ENCODE data around the gene SDCBP2.
A peak's percentile ranks its signal among the peaks of the same experiment; 100 is the strongest.

The SDCBP2 gene

DNA sequence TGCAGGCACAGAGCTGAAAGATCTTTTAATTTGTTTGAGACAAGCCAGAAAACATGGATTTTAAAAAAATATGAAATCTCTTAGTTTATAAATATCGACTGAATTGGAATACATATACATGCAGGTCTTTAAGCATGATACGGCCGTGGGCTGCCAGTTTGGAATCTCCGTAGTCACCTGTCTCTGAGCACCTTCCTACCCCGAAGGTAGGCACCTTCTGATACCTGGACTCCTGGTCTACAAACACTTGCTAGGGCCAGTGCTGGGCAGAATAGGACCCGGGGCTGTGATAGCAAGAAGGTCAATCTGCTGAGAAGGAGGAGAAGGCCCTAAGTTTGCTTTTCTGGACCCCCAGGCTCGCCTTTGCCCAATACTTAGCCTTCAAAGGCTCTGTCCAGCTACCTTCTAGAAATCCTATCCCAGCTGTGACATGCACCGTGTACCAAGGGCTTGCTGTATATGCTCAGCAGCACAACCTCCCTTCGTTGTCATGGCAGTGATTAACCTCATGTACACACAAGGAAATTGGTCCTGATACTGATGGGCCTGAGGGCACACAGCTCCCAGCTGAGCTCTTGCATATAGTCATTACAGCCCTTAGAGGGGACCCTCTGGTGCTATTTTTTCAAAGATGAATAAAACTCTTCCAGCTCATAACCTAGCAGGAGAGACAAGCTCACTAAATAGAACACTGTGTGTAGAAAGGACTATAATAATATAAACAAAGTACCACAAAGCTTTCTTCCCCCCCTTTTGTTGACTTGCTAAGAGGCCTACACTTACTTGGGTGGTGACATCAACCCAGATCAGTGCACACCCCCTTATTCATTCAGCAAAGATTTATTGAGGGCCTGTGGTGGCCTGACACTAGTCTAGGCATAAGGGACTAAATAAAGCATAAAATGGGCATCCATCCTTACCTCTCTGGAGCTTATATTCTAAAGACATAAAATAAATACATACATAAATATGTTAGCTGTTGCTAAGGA lies 45.1 kb downstream of the SDCBP2 start:
- no CpG with 5 or more reads among the region's 9 CpGs for WGBS, 2 donors (ENCODE audit: extremely low coverage in 2 of 2, insufficient read length in 2 of 2, insufficient replicate concordance in 1 of 2)
- H3K9me3 ChIP-seq (replicated peaks in 1 of 2; ENCODE audit: control insufficient read depth in 2 of 2, insufficient read depth in 1 of 2, low read depth in 1 of 2, low read length in 2 of 2): no peaks in the 10 kb centered on the region
- H3K18ac ChIP-seq (ENCODE audit: low read length): no peak overlapping the region
- H3K4me1 ChIP-seq (ENCODE audit: control insufficient read depth in 2 of 2, insufficient read depth in 1 of 2, low read depth in 1 of 2, low read length in 2 of 2): peaks cover 0 to 25% of the 10 kb centered on the region in 2 donors
- no peak overlapping the region for H3K4me2 ChIP-seq (ENCODE audit: insufficient read depth, low read length, poor library complexity, severe bottlenecking)
- no peak overlapping the region for H2BK12ac ChIP-seq (ENCODE audit: low read length)
- H2BK15ac ChIP-seq (ENCODE audit: low read length): no peak overlapping the region
- no peak overlapping the region for H3K9ac ChIP-seq (ENCODE audit: low read depth, low read length, poor library complexity)
- no peak overlapping the region for H3K4ac ChIP-seq (ENCODE audit: low read length)
- no peak overlapping the region for H2BK120ac ChIP-seq (ENCODE audit: low read depth, low read length)
- no peak overlapping the region for H2AK5ac ChIP-seq (ENCODE audit: low read depth, low read length)
- H3K27me3 ChIP-seq (ENCODE audit: control insufficient read depth in 3 of 3, insufficient read depth in 3 of 3, low read depth in 1 of 3, low read length in 3 of 3): peaks cover 0 to 70% (median 0%) of the 10 kb centered on the region in 3 experiments
- H2AFZ ChIP-seq (ENCODE audit: low read length): no peak overlapping the region
- H3K4me3 ChIP-seq (ENCODE audit: low read length in 2 of 2): no peak overlapping the region
- no peak overlapping the region for H3K14ac ChIP-seq (ENCODE audit: low read length)
- no peak overlapping the region for H4K8ac ChIP-seq (ENCODE audit: low read depth, low read length)
- no peak for DNase-seq (ENCODE audit: low spot score)
- H3K27ac ChIP-seq (replicated peaks; ENCODE audit: low read length): peak overlapping the region; percentile 2
- H3K36me3 ChIP-seq (replicated peaks in 1 of 2; ENCODE audit: control insufficient read depth in 2 of 2, insufficient read depth in 2 of 2, low read length in 2 of 2): no peaks in the 10 kb centered on the region
- H3K79me1 ChIP-seq (ENCODE audit: low read depth, low read length): no peaks in the 10 kb centered on the region
- no peak overlapping the region for H3K23ac ChIP-seq (ENCODE audit: low read depth, low read length, poor library complexity)
- H2BK5ac ChIP-seq (ENCODE audit: low read length): no peak overlapping the region
- no peak overlapping the region for H4K91ac ChIP-seq (ENCODE audit: low read depth, low read length, poor library complexity)

DNA sequence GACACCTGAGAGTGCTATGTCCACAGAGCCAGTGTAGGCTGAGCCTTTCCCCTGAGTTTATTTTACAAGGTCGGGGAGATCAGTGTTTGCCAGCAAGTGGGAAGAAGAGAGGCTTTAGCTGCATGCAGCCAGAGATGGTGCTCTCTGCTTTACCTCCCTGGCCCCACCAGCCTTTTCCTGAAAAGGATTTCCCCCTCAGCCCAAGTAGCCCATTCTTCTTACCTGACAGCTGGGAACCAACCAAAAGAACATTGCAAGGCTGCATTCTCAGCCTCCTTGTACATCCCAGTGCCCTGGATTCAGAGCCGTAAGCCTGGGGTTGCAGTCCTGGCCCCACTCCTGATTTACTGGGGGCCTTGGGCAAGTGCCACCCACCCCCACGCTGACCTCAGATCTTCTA lies 46.0 kb downstream of the SDCBP2 start:
- no peak overlapping the region for H2BK15ac ChIP-seq (ENCODE audit: low read length)
- no peak overlapping the region for H3K23ac ChIP-seq (ENCODE audit: low read depth, low read length, poor library complexity)
- H2BK5ac ChIP-seq (ENCODE audit: low read length): no peak overlapping the region
- H3K4me2 ChIP-seq (ENCODE audit: insufficient read depth, low read length, poor library complexity, severe bottlenecking): no peak overlapping the region
- H3K9me3 ChIP-seq (replicated peaks in 1 of 2; ENCODE audit: control insufficient read depth in 2 of 2, insufficient read depth in 1 of 2, low read depth in 1 of 2, low read length in 2 of 2): no peaks in the 10 kb centered on the region
- H3K14ac ChIP-seq (ENCODE audit: low read length): no peak overlapping the region
- H3K36me3 ChIP-seq (replicated peaks in 1 of 2; ENCODE audit: control insufficient read depth in 2 of 2, insufficient read depth in 2 of 2, low read length in 2 of 2): no peaks in the 10 kb centered on the region
- H2AK5ac ChIP-seq (ENCODE audit: low read depth, low read length): no peak overlapping the region
- H4K8ac ChIP-seq (ENCODE audit: low read depth, low read length): no peak overlapping the region
- no peaks in the 10 kb centered on the region for H3K79me1 ChIP-seq (ENCODE audit: low read depth, low read length)
- no peak overlapping the region for H3K4me3 ChIP-seq (ENCODE audit: low read length in 2 of 2)
- no peak overlapping the region for H3K27ac ChIP-seq (replicated peaks; ENCODE audit: low read length)
- WGBS, 2 donors (ENCODE audit: extremely low coverage in 2 of 2, insufficient read length in 2 of 2, insufficient replicate concordance in 1 of 2): no CpG with 5 or more reads among the region's 3 CpGs
- peaks cover 0 to 25% of the 10 kb centered on the region in 2 donors for H3K4me1 ChIP-seq (ENCODE audit: control insufficient read depth in 2 of 2, insufficient read depth in 1 of 2, low read depth in 1 of 2, low read length in 2 of 2)
- no peak overlapping the region for H3K4ac ChIP-seq (ENCODE audit: low read length)
- H2AFZ ChIP-seq (ENCODE audit: low read length): no peak overlapping the region
- H2BK12ac ChIP-seq (ENCODE audit: low read length): no peak overlapping the region
- no peak overlapping the region for H3K9ac ChIP-seq (ENCODE audit: low read depth, low read length, poor library complexity)
- H4K91ac ChIP-seq (ENCODE audit: low read depth, low read length, poor library complexity): no peak overlapping the region
- DNase-seq (ENCODE audit: low spot score): no peak
- peak overlapping the region; percentile 20 for H3K18ac ChIP-seq (ENCODE audit: low read length)
- H2BK120ac ChIP-seq (ENCODE audit: low read depth, low read length): no peak overlapping the region
- peaks cover 0 to 69% (median 0%) of the 10 kb centered on the region in 3 experiments for H3K27me3 ChIP-seq (ENCODE audit: control insufficient read depth in 3 of 3, insufficient read depth in 3 of 3, low read depth in 1 of 3, low read length in 3 of 3)

DNA sequence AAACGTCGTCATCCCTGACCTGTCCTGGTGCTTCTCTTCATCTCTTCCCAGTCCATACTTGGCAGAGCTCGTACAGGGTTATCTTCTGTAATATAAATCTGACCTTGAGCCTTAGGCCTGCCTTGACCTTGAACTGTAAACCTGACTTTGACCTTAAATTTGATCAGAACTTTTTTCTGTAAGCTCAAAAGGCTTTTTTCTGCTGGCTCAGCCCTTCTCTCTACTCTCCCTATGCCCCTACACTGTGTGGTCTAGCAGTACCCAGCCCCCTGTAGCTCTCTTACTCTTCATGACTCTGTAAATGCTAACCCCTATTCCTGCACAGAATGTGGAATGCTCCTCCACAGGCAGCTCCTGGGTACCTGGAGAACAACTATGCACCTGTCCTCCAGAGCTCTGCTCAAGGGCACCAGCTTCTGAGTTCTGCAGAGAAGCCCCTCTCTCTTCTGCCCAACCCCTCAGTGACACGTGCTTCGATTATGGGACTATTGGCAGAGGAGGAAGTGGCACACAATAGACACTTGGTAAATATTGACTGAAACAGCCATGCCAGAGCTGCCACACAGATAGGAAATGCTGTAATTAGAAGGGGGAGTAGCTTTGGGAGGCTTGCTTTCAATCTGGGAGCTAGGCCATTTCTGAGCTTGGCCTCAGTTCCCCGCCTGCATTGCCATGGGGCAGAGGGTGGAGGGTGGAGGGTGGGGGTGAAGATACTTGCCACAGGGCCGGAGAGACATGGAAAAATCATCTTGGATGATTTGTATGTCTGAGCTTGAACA lies 47.5 kb downstream of the SDCBP2 start:
- Histone ChIP-seq H3K4ac (ENCODE audit: low read length) (no peak overlapping the region), H3K14ac (ENCODE audit: low read length) (no peak overlapping the region), H3K18ac (ENCODE audit: low read length) (no peak overlapping the region), H3K27me3 (ENCODE audit: control insufficient read depth in 3 of 3, insufficient read depth in 3 of 3, low read depth in 1 of 3, low read length in 3 of 3) (peaks cover 0 to 73% (median 1%) of the 10 kb centered on the region in 3 experiments), H3K27ac (replicated peaks; ENCODE audit: low read length) (no peak overlapping the region), H2AK5ac (ENCODE audit: low read depth, low read length) (no peak overlapping the region), H2BK120ac (ENCODE audit: low read depth, low read length) (no peak overlapping the region), H4K8ac (ENCODE audit: low read depth, low read length) (no peak overlapping the region), H3K9me3 (replicated peaks in 1 of 2; ENCODE audit: control insufficient read depth in 2 of 2, insufficient read depth in 1 of 2, low read depth in 1 of 2, low read length in 2 of 2) (no peaks in the 10 kb centered on the region), H3K36me3 (replicated peaks in 1 of 2; ENCODE audit: control insufficient read depth in 2 of 2, insufficient read depth in 2 of 2, low read length in 2 of 2) (no peaks in the 10 kb centered on the region), H4K91ac (ENCODE audit: low read depth, low read length, poor library complexity) (no peak overlapping the region), H2BK5ac (ENCODE audit: low read length) (no peak overlapping the region), H3K79me1 (ENCODE audit: low read depth, low read length) (peaks cover 4% of the 10 kb centered on the region), H3K4me1 (ENCODE audit: control insufficient read depth in 2 of 2, insufficient read depth in 1 of 2, low read depth in 1 of 2, low read length in 2 of 2) (peaks cover 0 to 23% of the 10 kb centered on the region in 2 donors), H2BK12ac (ENCODE audit: low read length) (no peak overlapping the region), H3K4me2 (ENCODE audit: insufficient read depth, low read length, poor library complexity, severe bottlenecking) (no peak overlapping the region), H3K9ac (ENCODE audit: low read depth, low read length, poor library complexity) (no peak overlapping the region), H2BK15ac (ENCODE audit: low read length) (no peak overlapping the region), H3K4me3 (ENCODE audit: low read length in 2 of 2) (no peak overlapping the region), H3K23ac (ENCODE audit: low read depth, low read length, poor library complexity) (no peak overlapping the region), H2AFZ (ENCODE audit: low read length) (no peak overlapping the region)
- WGBS, 2 donors (ENCODE audit: extremely low coverage in 2 of 2, insufficient read length in 2 of 2, insufficient replicate concordance in 1 of 2): no CpG with 5 or more reads among the region's 7 CpGs
- DNase-seq (ENCODE audit: low spot score): no peak

Data from neuronal stem cell (in vitro differentiated cells).